ENCODE results near the gene FOXJ1. TPM values are rescaled to one million over a fixed set of nuclear protein-coding genes. Genes with fewer than 3 reads are reported as not detected.
A peak's percentile ranks its signal among the peaks of the same experiment; 100 is the strongest.
"Not testable (repeated sequence)": the region's sequence is repeated elsewhere in the genome, so short reads cannot be mapped to it uniquely, and the experiment has no call there.

FOXJ1 gene, protein sequence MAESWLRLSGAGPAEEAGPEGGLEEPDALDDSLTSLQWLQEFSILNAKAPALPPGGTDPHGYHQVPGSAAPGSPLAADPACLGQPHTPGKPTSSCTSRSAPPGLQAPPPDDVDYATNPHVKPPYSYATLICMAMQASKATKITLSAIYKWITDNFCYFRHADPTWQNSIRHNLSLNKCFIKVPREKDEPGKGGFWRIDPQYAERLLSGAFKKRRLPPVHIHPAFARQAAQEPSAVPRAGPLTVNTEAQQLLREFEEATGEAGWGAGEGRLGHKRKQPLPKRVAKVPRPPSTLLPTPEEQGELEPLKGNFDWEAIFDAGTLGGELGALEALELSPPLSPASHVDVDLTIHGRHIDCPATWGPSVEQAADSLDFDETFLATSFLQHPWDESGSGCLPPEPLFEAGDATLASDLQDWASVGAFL
- 2.6 and 3.0 TPM in 2 replicates for total RNA-seq

DNA sequence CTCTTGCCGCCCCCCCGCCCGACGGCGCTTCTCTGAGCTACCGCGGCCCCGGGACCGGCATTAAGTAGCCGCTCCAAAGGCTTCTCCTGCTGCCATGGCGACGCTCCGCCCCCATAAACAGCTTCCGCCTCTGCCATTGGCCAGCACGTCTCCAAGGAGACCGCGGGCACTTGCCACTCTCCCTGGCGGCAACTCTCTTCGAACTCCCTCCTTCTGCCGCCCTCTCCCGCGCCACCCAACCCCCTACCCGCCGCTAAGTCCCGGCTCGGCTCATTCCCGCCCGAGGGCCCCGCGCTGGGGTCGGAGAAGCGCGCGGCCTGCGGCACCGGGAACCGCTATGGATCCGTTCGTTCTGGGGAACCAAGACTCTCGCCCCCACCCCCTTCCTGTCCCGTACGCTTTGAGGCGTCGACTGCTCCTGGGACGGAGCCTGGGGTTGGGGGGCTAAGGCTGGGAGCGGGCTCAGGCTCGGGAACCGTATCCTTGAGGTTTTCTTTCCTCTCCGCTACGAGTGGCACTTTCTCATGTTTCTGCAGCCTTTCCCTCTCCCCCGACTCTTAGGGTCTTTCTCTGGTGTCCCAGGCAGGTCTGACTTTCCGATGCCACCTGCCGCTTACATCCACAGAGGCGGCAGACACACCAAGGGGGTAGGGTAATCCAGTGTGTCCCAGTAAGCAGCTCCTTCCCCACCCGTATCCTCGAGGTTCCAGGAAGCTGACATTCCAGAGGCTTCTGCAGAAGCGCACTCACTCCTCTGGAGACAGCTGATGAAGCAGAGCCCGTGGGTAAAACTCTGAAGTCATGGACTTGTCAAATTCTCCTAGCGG lies at the start of gene FOXJ1:
TSS of gene FOXJ1 (minus strand) at position 34 of the 827 bp plus-strand sequence. CDS start 850 bp downstream, outside the sequence.
- DNase-seq (ENCODE audit: low read depth) = no peak
- TF ChIP-seq, protein P1, sequence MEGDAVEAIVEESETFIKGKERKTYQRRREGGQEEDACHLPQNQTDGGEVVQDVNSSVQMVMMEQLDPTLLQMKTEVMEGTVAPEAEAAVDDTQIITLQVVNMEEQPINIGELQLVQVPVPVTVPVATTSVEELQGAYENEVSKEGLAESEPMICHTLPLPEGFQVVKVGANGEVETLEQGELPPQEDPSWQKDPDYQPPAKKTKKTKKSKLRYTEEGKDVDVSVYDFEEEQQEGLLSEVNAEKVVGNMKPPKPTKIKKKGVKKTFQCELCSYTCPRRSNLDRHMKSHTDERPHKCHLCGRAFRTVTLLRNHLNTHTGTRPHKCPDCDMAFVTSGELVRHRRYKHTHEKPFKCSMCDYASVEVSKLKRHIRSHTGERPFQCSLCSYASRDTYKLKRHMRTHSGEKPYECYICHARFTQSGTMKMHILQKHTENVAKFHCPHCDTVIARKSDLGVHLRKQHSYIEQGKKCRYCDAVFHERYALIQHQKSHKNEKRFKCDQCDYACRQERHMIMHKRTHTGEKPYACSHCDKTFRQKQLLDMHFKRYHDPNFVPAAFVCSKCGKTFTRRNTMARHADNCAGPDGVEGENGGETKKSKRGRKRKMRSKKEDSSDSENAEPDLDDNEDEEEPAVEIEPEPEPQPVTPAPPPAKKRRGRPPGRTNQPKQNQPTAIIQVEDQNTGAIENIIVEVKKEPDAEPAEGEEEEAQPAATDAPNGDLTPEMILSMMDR (conservative IDR thresholded peaks at IDR 0.05; ENCODE audit: low read depth, low read length) = no peak
- H3K4me3 ChIP-seq (ENCODE audit: low read depth, low read length) = peak within 1 kb of the TSS; percentile 62

DNA sequence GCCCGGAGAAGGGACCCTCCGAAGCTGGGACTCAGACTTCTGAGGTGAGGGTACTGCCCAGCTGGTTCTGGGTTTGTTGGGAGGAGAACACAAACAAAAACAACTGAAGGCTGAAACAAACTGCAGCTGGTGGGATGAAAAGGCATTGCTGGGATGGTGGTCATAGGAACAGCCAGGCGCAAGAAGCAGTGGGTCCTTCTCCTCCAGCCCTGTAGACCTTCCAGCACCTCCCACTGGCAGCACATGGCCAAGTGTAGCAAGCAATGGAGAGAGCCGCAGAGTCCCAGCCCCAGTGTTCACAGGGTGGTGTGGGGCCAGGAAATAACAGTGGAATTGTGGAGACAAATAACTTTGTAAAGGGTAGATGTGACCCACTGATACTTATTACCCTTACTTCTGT lies 48.7 kb upstream of the FOXJ1 start:
- DNase-seq (ENCODE audit: low read depth) = no peak
- TF ChIP-seq, protein P1 (conservative IDR thresholded peaks at IDR 0.05; ENCODE audit: low read depth, low read length) = no peak
- H3K4me3 ChIP-seq (ENCODE audit: low read depth, low read length) = no peak overlapping the region

DNA sequence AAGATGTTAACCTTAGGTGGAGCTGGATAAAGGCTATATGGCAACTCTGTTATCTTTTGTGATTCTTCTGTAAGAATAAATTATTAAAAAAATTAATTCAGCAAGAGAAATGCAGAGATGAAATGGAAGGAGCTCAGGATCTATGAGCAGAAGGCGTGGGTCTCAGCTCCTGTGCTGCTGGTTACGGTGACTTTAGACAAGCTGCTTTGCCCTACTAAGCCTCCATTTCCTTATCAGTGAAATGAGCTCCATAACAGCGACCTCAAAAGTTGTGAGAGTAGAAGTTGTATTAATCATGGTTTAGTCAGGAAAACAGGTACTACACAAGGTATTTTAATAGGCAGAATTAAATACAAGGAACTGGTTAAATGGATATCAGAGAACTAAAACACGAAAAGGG lies 48.2 kb upstream of the FOXJ1 start:
- no peak overlapping the region for H3K4me3 ChIP-seq (ENCODE audit: low read depth, low read length)
- DNase-seq (ENCODE audit: low read depth) = no peak
- TF ChIP-seq, protein P1 (conservative IDR thresholded peaks at IDR 0.05; ENCODE audit: low read depth, low read length) = no peak

DNA sequence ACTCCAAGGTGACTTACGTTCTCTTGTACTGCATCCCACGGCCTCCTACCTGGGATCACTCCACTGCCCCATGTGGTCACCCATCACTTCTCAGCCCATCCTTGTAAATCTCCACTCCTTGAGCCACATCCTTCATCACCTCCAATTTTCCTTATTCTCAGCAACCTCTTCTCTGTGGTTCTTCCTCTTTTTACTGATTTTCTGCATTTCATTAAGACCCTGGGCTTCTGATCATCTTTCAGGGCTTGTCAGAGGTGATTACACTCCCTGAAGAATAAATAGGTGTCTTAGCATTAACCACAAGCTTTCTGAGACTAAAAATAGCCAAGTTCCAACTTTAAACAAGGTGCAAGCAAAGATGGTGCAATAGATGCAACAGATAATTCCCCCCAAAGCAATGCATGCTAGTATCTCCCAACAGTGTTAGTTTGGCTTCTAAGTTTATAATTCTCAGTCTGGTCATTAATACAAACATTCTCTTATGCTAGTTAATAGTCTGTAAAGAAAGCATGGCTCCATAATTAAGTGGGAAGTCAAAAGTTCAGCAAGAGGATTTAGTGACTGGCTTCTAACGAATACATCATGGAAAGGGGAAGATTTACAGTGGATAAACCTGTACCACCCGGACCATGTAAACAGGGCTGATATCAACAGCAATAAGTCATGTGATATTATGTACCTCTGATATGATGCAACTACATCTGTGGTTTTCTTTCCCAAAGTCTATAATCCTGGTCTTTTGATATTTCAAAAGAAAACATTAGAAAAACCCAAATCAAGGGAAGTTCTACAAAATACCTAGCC lies 47.4 kb upstream of the FOXJ1 start:
- no peak overlapping the region for H3K4me3 ChIP-seq (ENCODE audit: low read depth, low read length)
- TF ChIP-seq, protein P1 (conservative IDR thresholded peaks at IDR 0.05; ENCODE audit: low read depth, low read length) = no peak
- no peak for DNase-seq (ENCODE audit: low read depth)

DNA sequence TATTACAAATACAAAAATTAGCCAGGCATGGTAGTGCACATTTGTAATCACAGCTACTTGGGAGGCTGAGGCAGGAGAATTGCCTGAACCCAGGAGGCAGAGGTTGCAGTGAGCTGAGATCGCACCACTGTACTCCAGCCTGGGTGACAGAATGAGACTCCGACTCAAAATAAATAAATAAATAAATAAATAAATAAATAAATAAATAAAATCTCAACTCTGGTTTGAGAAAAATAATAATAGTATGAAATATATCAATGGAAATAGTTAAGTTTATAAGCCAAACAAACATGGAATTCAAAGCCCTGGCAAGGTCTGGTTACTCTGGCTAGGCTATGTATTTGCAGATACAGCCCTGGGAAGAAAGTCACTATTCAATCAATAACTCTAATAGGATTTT lies 45.7 kb upstream of the FOXJ1 start:
- not testable (repeated sequence) for DNase-seq (ENCODE audit: low read depth); H3K4me3 ChIP-seq (ENCODE audit: low read depth, low read length)

DNA sequence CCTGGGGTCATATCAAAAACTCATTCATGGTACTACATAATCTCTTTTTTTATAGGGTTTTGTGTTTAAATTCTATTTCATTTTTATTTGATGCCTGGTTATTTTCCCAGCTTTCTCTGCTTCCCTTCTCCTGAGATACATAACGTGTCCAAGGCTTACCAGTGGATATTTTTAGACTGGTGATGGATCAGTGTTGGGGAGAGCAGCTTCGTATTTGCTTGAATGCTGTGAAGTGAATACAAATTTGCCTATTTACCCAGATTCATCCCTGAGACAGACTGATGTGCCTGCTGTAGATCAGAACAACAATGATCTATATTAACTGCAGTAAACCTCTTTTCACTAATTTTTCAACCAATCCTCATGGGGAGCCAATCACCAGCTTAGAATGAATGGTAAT lies 43.2 kb upstream of the FOXJ1 start:
- TF ChIP-seq, protein P1 (conservative IDR thresholded peaks at IDR 0.05; ENCODE audit: low read depth, low read length) = no peak
- no peak overlapping the region for H3K4me3 ChIP-seq (ENCODE audit: low read depth, low read length)
- DNase-seq (ENCODE audit: low read depth) = no peak

Data from epithelial cell of proximal tubule (primary cell).